Liver (tissue), 9 donors: ENCODE data around the gene SNN. TPM values are rescaled to one million over a fixed set of nuclear protein-coding genes. Genes with fewer than 3 reads are reported as not detected.

Experiments used
- DNase-seq: peaks from one replicate; pipeline ENCODE4 v3.0.0-alpha.2; 2017; ENCODE audit warnings: low spot score
- H3K27ac ChIP-seq, 2 donors: one replicate each; pipeline ENCODE4 v1.7.0; 2013; ENCODE audit warnings: inconsistent platforms in 2 of 2, low read length in 2 of 2, control low read depth in 1 of 2, low read depth in 1 of 2, mild to moderate bottlenecking in 1 of 2
- H3K27me3 ChIP-seq, 4 donors: one replicate each; pipeline versions ENCODE4 v1.6.1 to v1.7.0; 2013; ENCODE audit warnings: low read length in 3 of 4, inconsistent platforms in 1 of 4, mild to moderate bottlenecking in 1 of 4, moderate library complexity in 1 of 4; ENCODE audit not compliant: control insufficient read depth in 4 of 4, insufficient read depth in 4 of 4
- H3K36me3 ChIP-seq, 4 donors: one replicate each; pipeline versions ENCODE4 v1.6.1 to v1.7.0; 2013; ENCODE audit warnings: low read length in 3 of 4, mild to moderate bottlenecking in 3 of 4, low read depth in 1 of 4, moderate library complexity in 1 of 4; ENCODE audit not compliant: control insufficient read depth in 4 of 4, insufficient read depth in 3 of 4
- H3K4me1 ChIP-seq, 4 donors: one replicate each; pipeline versions ENCODE4 v1.6.1 to v1.7.0; 2013; ENCODE audit warnings: low read length in 3 of 4, mild to moderate bottlenecking in 3 of 4, moderate library complexity in 1 of 4; ENCODE audit not compliant: control insufficient read depth in 4 of 4, insufficient read depth in 4 of 4
- H3K4me3 ChIP-seq, 3 donors: one replicate each; pipeline versions ENCODE4 v1.6.1 to v1.7.0; 2013; ENCODE audit warnings: low read length in 3 of 3, control low read depth in 1 of 3, low read depth in 1 of 3, mild to moderate bottlenecking in 1 of 3
- H3K9ac ChIP-seq, 2 donors: one replicate each; pipeline ENCODE4 v1.7.0; 2013; ENCODE audit warnings: low read length in 2 of 2, mild to moderate bottlenecking in 2 of 2, moderate library complexity in 2 of 2, control low read depth in 1 of 2, low read depth in 1 of 2
- H3K9me3 ChIP-seq, 4 donors: one replicate each; pipeline versions ENCODE4 v1.6.1 to v1.7.0; 2013; ENCODE audit warnings: low read length in 3 of 4; ENCODE audit not compliant: control insufficient read depth in 4 of 4
- CTCF ChIP-seq: fragments of 150-350 bp; IDR thresholded peaks from 2 replicates; pipeline ENCODE4 v1.5.1; 2017; ENCODE audit warnings: improper control_type of control experiment, low read depth, low read length; ENCODE audit not compliant: missing input control
- EGR1 ChIP-seq, 2 donors: IDR thresholded peaks; 2 replicates each; pipeline ENCODE4 v1.6.1; 2016 to 2018; ENCODE audit warnings: antibody characterized with exemption in 2 of 2, low read depth in 2 of 2
- FOXA1 ChIP-seq: IDR thresholded peaks from 2 replicates; pipeline ENCODE4 v1.6.1; 2016; ENCODE audit warnings: antibody characterized with exemption
- FOXA2 ChIP-seq: IDR thresholded peaks from 2 replicates; pipeline ENCODE4 v1.6.1; 2016; ENCODE audit warnings: antibody characterized with exemption
- GABPA ChIP-seq, 2 donors: IDR thresholded peaks in 1 of 2; conservative IDR thresholded peaks in 1 of 2; 2 replicates each; pipeline ENCODE4 v1.6.1; 2016; ENCODE audit warnings: antibody characterized with exemption in 2 of 2, mild to moderate bottlenecking in 1 of 2, moderate library complexity in 1 of 2
- HNF4A ChIP-seq, 2 donors: conservative IDR thresholded peaks; 2 replicates each; pipeline ENCODE4 v1.6.1; 2016; ENCODE audit warnings: antibody characterized with exemption in 2 of 2, mild to moderate bottlenecking in 2 of 2
- HNF4G ChIP-seq: IDR thresholded peaks from 2 replicates; pipeline ENCODE4 v1.6.1; 2016; ENCODE audit warnings: antibody characterized with exemption
- JUND ChIP-seq, 2 donors: IDR thresholded peaks; 2 replicates each; pipeline ENCODE4 v1.6.1; 2016; ENCODE audit warnings: antibody characterized with exemption in 2 of 2
- NR2F2 ChIP-seq: IDR thresholded peaks from 2 replicates; pipeline ENCODE4 v1.6.1; 2016; ENCODE audit warnings: antibody characterized with exemption
- RAD21 ChIP-seq, 2 donors: IDR thresholded peaks; 2 replicates each; pipeline ENCODE4 v1.6.1; 2016; ENCODE audit warnings: antibody characterized with exemption in 2 of 2, mild to moderate bottlenecking in 2 of 2
- REST ChIP-seq: IDR thresholded peaks from 2 replicates; pipeline ENCODE4 v1.6.1; 2016; ENCODE audit warnings: antibody characterized with exemption, mild to moderate bottlenecking
- RXRA ChIP-seq, 2 donors: IDR thresholded peaks; 2 replicates each; pipeline ENCODE4 v1.6.1; 2017 to 2018; ENCODE audit warnings: antibody characterized with exemption in 2 of 2, mild to moderate bottlenecking in 1 of 2
- SP1 ChIP-seq: IDR thresholded peaks from 2 replicates; pipeline ENCODE4 v1.6.1; 2018; ENCODE audit warnings: antibody characterized with exemption, mild to moderate bottlenecking
- TAF1 ChIP-seq: conservative IDR thresholded peaks from 2 replicates; pipeline ENCODE4 v1.6.1; 2016; ENCODE audit warnings: antibody characterized with exemption, mild to moderate bottlenecking
- YY1 ChIP-seq: IDR thresholded peaks from 2 replicates; pipeline ENCODE4 v1.6.1; 2016; ENCODE audit warnings: antibody characterized with exemption, mild to moderate bottlenecking
- WGBS: extraction: QIAGEN DNeasy Blood & Tissue Kit; methylation state at CpG from one replicate; pipeline ENCODE4 v1.1.7; 2013; 5-methylcytosine and 5-hydroxymethylcytosine counted together
- polyA plus RNA-seq, 2 donors: library from polyadenylated mRNA; stranded (reverse) in 1 of 2; unstranded in 1 of 2; fragments of 200-250 nt in 1 of 2; fragments of >200 nt in 1 of 2; fragmentation: Nextera tagmentation in 1 of 2; extraction: Ambion mirVana in 1 of 2; gene quantifications; one replicate each; pipeline versions ENCODE4 v1.2.1 to v1.2.3, GENCODE V29; 2013 to 2015
- total RNA-seq, 2 donors: library from RNA; depleted of rRNA; stranded (reverse); fragments of >200 nt; gene quantifications; one replicate each; pipeline ENCODE4 v1.2.3, GENCODE V29; 2014
- TF ChIP-seq, protein P1 (sequence below): IDR thresholded peaks from 2 replicates; pipeline ENCODE4 v1.6.1; 2016; ENCODE audit warnings: antibody characterized with exemption
- TF ChIP-seq, protein P2 (sequence below): IDR thresholded peaks from 2 replicates; pipeline ENCODE4 v1.6.1; 2016; ENCODE audit warnings: antibody characterized with exemption
- TF ChIP-seq, protein P3 (sequence below): IDR thresholded peaks from 2 replicates; pipeline ENCODE4 v1.6.1; 2016; ENCODE audit warnings: antibody characterized with exemption
- donor health status: healthy.
- donor health status: healthy.
- donor health status: healthy.
- donor health status: healthy.
- donor health status: healthy.

The SNN gene
- total and polyA plus RNA-seq, 4 donors = 2.5 to 6.2 (median 5.3) TPM

GRCh38 chr16:11669380-11670146, 1.3 kb downstream of the SNN start:
- DNase-seq = no peak
- Histone ChIP-seq H3K27ac (peak overlapping the region; percentile 71 to 80), H3K4me1 (peaks cover 0 to 45% (median 10%) of the 10 kb centered on the region in 4 donors), H3K36me3 (no peaks in the 10 kb centered on the region), H3K27me3 (no peaks in the 10 kb centered on the region), H3K9ac (peak overlapping the region in 1 of 2 donors; percentile 28), H3K9me3 (no peaks in the 10 kb centered on the region), H3K4me3 (peak overlapping the region in 2 of 3 donors; percentile 58 to 80)
- 50% methylated on average over 22 of the region's 22 CpGs for WGBS
- TF ChIP-seq NR2F2 (peak; percentile 72), YY1 (no peak), RAD21 (IDR thresholded peaks at IDR 0.05) (no peak), SP1 (peak; percentile 13), FOXA1 (no peak)
- TF ChIP-seq, protein P1, sequence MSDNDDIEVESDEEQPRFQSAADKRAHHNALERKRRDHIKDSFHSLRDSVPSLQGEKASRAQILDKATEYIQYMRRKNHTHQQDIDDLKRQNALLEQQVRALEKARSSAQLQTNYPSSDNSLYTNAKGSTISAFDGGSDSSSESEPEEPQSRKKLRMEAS = no peak

DNA sequence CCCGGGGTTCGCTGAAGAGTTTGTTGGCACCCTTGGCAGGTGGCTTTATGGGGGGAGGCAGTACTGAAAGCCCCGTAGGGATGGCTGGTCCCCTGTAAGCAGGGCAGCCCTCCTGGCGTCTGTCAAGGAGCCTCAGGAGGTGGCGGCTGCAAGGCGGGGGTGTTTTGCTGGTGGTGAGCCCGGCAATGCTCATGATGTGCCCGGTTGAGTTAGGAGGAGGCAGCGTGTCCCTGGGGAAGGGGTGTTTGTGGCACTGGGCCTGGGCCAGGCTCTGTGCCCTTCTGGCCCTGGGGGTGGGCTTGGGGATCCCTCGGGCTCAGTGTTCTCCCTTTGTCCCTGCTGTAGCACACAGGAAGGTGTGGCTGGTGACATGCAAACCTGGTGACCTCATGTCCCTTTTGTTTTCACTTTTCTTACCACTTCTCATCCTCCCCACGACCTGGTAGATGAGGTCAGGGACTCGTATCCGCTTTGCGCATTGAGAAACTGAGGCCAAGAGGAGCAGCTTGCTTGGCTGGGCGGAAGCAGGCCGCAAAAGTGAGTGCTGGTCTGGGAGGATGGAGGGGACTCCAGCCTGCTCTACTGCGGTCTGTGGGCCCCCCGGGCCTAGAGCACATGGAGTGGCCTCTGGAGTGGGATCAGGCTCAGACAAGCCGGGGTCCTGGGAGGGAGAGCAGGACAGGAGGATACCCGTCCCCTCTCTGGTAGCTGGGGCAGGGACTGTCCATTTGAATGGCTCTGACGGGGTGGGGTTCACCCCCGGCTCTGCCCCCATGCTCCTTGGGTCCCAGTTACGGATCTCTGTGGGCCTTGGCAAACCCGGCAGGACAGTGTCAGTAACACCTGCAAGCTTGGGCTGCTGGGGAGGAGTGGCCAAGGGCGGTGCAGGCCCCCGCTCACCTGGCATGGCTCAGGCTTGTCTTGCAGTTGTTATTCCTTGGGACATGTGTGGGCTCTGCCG, 2.2 kb downstream of the SNN start:
- 84% methylated on average over 27 of the region's 27 CpGs for WGBS
- Histone ChIP-seq H3K27me3 (no peaks in the 10 kb centered on the region), H3K9me3 (no peaks in the 10 kb centered on the region), H3K27ac (peak overlapping the region; percentile 71 to 80), H3K4me1 (peaks cover 0 to 53% (median 11%) of the 10 kb centered on the region in 4 donors), H3K9ac (no peak overlapping the region), H3K4me3 (no peak overlapping the region), H3K36me3 (no peaks in the 10 kb centered on the region)
- no peak for DNase-seq
- TF ChIP-seq CTCF (no peak), HNF4G (no peak), TAF1 (no peak), RXRA (IDR thresholded peaks at IDR 0.05) (no peak), SP1 (no peak), FOXA2 (no peak), NR2F2 (no peak), RAD21 (IDR thresholded peaks at IDR 0.05) (no peak), YY1 (no peak), JUND (IDR thresholded peaks at IDR 0.05) (no peak), REST (no peak), FOXA1 (no peak), HNF4A (conservative IDR thresholded peaks at IDR 0.05) (no peak), EGR1 (IDR thresholded peaks at IDR 0.05; ENCODE audit: low read depth in 2 of 2) (no peak), GABPA (IDR thresholded peaks at IDR 0.05 in 1 of 2, conservative IDR thresholded peaks at IDR 0.05 in 1 of 2) (no peak)
- TF ChIP-seq, protein P2, sequence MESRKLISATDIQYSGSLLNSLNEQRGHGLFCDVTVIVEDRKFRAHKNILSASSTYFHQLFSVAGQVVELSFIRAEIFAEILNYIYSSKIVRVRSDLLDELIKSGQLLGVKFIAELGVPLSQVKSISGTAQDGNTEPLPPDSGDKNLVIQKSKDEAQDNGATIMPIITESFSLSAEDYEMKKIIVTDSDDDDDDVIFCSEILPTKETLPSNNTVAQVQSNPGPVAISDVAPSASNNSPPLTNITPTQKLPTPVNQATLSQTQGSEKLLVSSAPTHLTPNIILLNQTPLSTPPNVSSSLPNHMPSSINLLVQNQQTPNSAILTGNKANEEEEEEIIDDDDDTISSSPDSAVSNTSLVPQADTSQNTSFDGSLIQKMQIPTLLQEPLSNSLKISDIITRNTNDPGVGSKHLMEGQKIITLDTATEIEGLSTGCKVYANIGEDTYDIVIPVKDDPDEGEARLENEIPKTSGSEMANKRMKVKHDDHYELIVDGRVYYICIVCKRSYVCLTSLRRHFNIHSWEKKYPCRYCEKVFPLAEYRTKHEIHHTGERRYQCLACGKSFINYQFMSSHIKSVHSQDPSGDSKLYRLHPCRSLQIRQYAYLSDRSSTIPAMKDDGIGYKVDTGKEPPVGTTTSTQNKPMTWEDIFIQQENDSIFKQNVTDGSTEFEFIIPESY = no peak
- TF ChIP-seq, protein P1 = no peak
- TF ChIP-seq, protein P3, sequence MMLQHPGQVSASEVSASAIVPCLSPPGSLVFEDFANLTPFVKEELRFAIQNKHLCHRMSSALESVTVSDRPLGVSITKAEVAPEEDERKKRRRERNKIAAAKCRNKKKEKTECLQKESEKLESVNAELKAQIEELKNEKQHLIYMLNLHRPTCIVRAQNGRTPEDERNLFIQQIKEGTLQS = no peak
